Measurements from ENCODE around the gene PEAK3.

The PEAK3 gene

GRCh38 chr19:2274185-2274711 lies 7.7 kb downstream of the PEAK3 start:
- DNase-seq (ENCODE audit: insufficient read length, low spot score) = no peak
- FAIRE-seq = no peak

DNA sequence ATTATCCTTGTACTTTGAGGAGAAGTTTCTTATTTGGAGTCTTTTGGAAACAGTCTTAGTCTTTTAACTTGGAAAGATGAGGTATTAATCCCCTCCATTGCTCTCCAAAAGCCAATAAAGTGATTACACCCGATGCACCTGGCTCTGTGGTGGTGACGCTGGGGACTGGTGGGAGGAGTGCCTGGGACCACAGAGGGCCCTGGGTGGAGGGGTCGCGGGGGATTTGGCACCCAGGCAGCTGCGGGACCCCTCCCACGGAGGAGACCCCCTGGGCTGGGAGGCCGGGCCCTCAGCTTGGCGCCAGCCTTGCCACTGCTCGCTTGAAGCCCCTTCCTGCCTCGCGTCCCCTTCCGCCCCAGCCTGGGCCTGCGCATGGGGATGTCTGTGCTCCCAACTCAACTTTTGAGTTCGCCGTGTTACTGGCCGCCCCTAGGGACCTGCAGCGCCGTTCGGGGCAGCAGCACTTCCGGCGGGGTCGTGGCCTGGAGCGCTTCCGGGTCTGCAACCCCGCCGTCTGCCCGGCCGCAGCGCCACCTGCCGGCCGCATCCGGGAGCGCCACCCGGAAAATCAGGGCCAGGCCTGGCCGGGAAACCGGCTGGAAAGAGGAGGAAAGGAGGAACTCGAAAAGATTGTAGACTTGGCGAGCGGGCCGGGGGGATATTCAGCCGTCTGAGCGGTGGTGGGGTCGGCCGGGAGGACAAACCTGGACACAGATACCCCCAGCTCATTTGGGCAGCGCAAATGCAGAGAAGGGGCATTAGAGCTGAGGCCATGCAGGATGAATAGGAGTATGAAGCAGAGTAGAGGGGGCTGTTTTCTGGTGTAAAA lies 8.4 kb downstream of the PEAK3 start:
- FAIRE-seq (no peak), DNase-seq (ENCODE audit: insufficient read length, low spot score) (peak; percentile 73)

- no peak for DNase-seq (ENCODE audit: insufficient read length, low spot score)
- no peak for FAIRE-seq
Observed at GRCh38 chr19:2271234-2272103, 10.5 kb downstream of the PEAK3 start.

GRCh38 chr19:2270423-2271233 lies 11.3 kb downstream of the PEAK3 start:
- FAIRE-seq = no peak
- peak; percentile 62 for DNase-seq (ENCODE audit: insufficient read length, low spot score)

- DNase-seq (ENCODE audit: insufficient read length, low spot score) (no peak), FAIRE-seq (no peak)
Observed at GRCh38 chr19:2270157-2270422, 11.9 kb downstream of the PEAK3 start.

GRCh38 chr19:2269244-2270156 lies 12.5 kb downstream of the PEAK3 start:
- DNase-seq (ENCODE audit: insufficient read length, low spot score) (peak; percentile 97), FAIRE-seq (peak; percentile 20)

- DNase-seq (ENCODE audit: insufficient read length, low spot score) (no peak), FAIRE-seq (no peak)
Observed at GRCh38 chr19:2268861-2269243, 13.1 kb downstream of the PEAK3 start.

DNA sequence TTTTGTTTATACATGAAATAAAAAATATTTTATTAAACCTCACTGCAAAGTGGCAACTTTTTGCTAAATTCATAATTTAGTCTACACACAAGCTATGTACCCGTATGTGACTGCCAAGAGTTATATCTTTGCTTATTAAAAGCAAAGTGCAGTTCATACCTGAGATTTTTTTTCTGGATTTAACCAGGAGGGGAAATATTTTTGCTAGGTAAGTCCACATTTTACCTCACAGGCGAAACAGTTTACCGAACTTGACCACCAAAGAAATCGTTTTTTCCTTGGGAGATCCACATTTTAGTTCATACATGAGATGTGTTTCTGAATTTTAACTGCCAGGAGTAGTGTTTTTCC lies 13.5 kb downstream of the PEAK3 start:
- FAIRE-seq (no peak), DNase-seq (ENCODE audit: insufficient read length, low spot score) (no peak)

- no peak for DNase-seq (ENCODE audit: insufficient read length, low spot score)
- FAIRE-seq = no peak
Observed at GRCh38 chr19:2266183-2266993, 15.6 kb downstream of the PEAK3 start.

DNA sequence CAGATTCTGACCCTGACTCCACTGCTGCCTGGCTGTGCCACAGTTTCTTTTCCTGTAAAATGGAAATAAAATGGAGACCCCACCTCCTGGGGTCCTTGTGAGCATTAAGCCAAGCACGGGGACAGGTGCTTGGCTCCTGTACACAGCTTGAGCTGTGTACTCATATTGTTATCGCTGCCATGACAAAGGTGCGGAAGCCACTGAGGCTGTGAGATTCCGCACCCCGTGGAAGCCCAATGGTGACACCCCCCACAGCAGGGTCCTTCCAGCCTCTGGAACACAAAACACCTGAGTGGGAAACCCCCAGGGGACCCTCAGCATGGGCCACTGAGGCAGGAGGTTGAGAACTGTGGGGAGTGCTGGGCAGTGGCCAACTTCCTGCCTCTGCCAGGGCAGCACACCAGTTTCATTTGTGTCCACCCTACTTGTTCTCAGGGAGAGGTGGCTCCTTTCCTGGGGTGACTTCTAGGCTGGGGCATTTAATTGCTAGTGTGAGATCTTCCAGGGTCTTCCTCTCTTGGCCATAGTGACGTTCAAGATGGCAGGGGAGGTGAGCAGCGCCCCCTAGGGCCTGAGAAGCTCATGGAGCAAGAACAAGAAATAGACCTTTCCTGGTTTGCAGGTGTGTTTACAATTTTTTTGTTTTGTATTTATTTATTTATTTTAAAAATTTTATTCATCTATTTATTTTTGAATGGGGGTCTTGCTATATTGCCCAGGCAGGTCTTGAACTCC lies 20.4 kb downstream of the PEAK3 start:
- no peak for DNase-seq (ENCODE audit: insufficient read length, low spot score)
- FAIRE-seq = no peak

GRCh38 chr19:2260341-2260805 lies 21.6 kb downstream of the PEAK3 start:
- no peak for DNase-seq (ENCODE audit: insufficient read length, low spot score)
- FAIRE-seq = no peak

GRCh38 chr19:2259336-2259735 lies 22.6 kb downstream of the PEAK3 start:
- FAIRE-seq = no peak
- no peak for DNase-seq (ENCODE audit: insufficient read length, low spot score)

DNA sequence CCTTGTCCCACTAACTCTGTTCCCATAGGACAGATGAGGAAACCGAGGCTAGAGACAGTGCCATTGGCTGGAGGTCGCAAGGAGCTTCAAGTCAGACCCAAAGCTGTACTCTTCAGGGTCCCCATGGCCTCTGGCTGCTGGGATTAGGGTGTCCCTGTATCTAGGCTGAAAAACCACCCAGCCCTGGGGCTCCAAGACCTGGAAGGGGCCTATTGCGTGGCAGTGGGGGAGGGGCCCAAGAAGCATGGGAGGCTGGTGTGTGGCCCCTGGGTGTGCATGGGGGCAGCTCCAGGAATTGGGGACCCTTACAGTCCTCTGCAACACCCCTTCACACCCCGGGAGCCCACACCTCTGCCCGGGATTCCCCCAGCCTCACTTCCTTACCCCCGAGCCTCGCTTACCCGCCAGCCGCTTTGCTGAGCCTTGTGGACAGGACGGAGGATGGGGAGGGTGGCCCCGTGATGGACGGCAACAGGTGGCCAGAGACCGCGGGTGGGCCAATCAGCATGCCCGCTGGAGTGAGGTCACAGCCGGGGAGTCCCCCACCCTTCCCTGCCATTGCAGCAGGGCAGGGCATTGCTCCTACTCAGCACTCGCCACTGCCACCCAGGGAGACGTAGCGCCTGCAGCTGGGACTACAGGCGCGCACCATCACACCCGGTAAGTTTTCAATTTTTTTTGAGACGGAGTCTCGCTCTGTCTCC lies 25.8 kb downstream of the PEAK3 start, which contains the start of gene JSRP1:
TSS of gene JSRP1 (minus strand) at position 436 of the 704 bp plus-strand sequence. CDS start 1,103 bp downstream, outside the sequence.
- FAIRE-seq (no peak), DNase-seq (ENCODE audit: insufficient read length, low spot score) (no peak)

DNA sequence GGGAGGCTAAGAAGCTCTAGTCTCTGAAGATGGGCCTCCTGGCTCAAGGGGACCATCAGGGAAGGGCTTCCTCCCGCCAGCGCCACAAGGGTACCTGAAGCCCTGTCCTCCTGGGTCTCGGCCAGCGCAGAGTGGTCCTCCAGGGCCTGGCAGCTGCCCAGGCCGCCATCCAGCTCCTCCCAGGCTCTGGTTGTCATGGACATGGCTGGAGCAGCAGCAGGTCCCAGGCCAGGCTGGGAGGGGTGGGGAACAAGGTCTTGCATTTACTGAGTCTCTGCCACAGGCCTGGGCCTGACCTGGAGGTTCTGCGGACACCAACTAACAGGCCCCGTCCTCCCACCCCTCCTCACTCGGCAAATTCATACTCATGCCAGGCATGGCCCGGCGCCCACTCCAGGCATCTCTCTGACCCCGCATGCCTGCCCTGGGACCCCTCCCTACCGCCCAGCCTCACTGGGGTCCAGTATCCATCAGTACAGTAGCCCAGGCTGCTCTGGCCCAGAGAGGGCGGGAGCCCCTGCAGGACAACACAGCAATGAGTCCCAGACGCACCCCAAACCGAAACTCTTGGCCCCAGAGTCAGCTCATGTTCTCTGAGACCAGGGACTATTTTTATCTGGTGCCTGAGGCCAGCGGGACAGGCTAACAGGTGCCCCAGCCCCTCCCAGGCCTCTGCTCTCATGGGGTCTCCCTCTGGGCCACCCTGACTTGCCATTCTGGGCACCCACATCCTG lies 26.7 kb downstream of the PEAK3 start:
- FAIRE-seq (no peak), DNase-seq (ENCODE audit: insufficient read length, low spot score) (no peak)

DNA sequence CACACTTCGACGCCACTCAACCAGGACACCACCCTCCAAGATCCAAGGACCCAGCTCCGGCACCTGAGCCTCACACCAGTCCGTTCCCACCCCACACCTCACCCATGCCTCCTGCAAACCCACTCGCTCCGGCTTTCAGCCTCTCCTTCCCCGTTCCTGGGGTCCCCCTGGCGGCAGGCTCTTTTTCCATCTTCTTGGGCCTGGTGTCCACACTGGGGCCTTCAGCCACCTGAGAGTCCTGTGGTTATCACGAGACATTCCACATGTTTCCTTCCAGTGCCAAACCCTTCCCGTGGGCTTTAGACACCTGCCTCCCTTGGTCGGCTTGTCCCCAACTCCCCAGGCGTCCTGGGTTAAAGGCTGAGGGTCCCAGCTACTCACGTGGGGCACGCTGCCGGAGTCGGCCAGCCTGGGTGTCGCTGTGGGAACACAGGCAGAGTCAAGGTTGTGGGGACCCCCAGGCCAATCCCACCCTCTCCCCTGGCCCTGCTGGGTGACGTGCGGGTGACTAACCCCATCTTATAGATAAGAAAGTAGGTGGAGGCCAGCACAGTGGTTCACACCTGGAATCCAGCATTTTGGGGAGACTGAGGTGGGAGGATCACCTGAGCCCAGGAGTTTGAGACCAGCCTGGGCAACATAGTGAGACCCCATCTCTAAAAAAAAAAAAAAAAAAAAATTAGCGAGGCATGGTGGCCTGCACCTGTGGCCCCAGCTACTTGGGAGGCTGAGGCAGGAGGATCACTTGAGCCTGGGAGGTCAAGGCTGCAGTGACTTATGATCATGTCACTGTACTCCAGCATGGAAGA lies 27.7 kb downstream of the PEAK3 start:
- FAIRE-seq (no peak), DNase-seq (ENCODE audit: insufficient read length, low spot score) (no peak)
